GM19452 (cell line): ENCODE measurements around the gene MYO6.

Experiments used
- ATAC-seq: cut with Tn5 transposase; IDR thresholded peaks from one replicate; pipeline ENCODE4 v1.9.1; 2021; ENCODE audit not compliant: unreplicated experiment

The MYO6 gene

DNA sequence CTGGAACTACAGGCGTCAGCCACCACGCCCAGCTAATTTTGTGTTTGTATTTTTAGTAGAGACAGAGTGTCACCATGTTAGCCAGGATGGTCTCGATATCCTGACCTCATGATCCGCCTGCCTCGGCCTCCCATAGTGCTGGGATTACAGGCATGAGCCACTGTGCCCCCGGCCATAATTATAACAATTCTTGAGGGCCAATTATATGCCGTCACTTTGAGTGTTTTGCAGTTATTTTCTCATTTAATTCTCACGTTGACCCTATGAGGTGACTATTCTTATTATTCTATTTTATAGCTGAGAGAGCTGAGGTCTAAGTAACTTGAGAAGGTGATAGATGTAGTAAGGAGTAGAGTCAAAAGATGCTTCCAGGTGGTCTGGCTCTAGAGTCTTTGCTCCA lies 13.0 kb downstream of the MYO6 start:
- ATAC-seq, result no peak

- ATAC-seq, result no peak
Measured at GRCh38 chr6:75766387-75766786, 17.3 kb downstream of the MYO6 start.

GRCh38 chr6:75770844-75771243 lies 21.8 kb downstream of the MYO6 start:
- ATAC-seq, result no peak

GRCh38 chr6:75775219-75775618 lies 26.2 kb downstream of the MYO6 start:
- no peak for ATAC-seq

DNA sequence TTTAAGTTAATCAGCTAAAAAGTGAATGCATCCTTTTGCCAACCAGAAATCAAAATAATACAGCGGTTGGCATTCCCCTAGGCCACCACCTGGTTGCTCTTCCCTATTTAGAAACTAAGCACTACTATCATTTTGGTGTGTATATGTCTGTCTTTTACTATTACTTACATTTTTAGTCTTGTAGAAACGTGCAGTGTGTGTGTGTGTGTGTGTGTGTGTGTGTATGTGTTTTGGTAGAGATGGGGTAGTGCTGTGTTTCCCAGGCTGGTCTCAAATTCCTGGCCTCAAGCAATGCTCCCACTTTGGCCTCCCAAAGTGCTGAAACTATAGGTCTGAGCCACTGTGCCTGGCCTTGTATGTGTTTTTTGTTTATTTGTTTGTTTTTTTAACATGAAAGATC lies 27.4 kb downstream of the MYO6 start:
- ATAC-seq, result no peak

- no peak for ATAC-seq
Measured at GRCh38 chr6:75778757-75779156, 29.7 kb downstream of the MYO6 start.

GRCh38 chr6:75786152-75786551 lies 37.1 kb downstream of the MYO6 start:
- ATAC-seq, result no peak

DNA sequence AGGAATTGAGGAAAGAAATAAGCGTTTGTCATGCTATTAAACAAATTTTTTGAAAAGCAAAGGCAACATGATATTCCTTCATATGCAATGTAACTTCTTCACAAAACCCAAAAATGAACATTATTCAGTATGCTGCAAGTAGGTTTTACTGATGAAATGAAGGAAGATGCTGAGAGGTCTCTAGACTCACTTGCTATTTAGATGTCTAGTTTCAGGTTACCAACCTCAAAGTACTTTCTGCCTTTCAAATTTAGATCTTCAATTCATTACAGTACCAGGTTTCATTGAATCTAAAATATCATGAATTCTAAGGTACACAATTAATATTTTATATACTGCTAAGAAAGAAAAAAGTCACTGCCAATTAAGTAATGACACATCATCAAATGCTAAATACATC lies 39.9 kb downstream of the MYO6 start:
- ATAC-seq, result no peak

- ATAC-seq, result no peak
Measured at GRCh38 chr6:75791881-75792280, 42.8 kb downstream of the MYO6 start.

DNA sequence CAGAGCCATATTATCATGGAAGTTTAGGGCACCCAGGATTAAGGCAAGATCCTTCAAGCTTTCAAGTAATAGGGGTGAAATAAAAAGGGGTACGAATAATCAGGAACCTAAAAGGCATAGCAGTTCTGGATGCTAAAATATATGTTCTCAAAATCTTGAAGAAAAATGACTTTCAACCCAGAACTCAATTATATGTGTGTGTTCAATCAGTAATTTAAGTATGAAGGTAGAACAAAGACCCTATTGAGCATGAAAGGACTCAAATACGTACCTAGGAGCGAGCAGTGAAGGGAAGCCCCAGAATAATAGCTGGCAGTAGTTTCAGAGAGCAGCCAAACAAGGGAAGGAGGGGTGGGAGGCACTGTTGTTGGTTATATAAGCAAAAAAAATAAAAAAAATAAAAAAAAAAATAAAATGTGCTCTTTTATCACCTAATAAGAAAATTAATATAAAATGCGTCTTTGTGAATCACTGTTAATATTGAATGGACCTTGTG lies 45.4 kb downstream of the MYO6 start:
- ATAC-seq, result no peak

DNA sequence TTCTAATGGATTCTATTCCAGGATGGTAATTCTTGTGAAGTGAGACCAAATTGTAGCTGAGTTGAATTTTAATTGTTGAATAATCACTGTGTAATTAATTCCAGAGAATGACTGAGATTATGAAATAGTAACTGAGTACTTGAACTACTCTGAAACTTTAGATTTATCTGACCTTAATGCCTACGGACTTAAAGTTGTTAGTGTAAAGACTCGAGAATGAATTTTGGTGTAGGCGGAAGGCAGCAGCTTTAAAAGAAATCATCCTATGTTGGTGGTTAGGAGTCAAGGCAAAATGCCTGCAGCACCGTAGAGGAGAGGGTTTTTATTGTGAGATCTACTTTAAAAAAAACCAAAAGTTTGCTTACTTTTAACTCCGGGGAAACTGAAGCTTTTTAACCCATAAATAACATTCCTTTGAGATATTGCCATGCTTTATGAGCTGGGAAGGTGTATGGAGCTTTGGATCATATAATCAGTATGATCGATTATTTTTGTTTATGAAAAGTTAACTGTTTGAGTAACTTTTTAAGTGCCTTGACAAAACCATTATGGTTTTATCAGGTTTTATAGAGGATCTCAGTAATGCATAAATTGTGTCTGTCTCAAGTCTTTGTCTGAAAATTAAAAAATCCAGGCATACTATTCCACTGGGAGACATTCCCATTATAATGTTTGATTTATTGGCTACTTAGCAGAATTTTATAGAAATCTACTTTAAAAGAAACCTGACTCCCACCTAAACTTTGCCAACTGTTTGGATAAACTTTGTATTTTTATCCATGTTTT lies 46.1 kb downstream of the MYO6 start:
- ATAC-seq, result no peak

DNA sequence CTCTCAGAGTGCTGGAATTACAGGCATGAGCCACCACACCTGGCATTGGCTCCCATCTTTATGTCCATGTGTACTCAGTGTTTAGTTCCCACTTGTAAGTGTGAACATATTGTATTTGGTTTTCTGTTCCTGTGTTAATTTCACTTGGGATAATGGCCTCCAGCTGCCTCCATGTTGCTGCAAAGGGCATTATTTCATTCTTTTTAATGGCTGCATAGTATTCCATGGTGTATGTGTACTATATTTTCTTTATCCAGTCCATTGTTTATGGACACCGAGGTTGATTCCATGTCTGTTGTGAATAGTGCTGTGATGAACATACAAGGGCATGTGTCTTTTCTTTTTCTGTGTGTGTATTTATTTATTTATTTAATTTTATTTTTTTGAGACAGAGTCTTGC lies 47.7 kb downstream of the MYO6 start:
- no peak for ATAC-seq

DNA sequence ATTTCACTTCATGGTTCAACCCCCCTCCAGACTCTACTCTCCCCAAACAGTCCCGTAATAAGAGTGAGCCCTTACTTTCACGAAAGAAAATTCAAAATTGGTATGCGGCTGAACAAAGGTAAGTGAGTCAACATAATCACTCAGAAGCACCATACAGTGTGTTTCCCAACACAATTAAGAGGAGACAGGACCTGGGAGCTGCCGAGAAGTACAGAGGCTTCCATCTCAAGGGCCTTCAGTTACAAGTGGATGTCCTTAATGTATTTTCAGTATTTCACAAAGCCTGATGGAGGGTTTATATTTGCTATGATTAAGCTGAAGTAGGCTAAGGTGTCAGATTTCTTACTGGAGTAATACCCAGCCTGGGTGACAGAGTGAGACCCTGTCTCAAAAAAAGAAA lies 51.1 kb downstream of the MYO6 start:
- ATAC-seq, result no peak

DNA sequence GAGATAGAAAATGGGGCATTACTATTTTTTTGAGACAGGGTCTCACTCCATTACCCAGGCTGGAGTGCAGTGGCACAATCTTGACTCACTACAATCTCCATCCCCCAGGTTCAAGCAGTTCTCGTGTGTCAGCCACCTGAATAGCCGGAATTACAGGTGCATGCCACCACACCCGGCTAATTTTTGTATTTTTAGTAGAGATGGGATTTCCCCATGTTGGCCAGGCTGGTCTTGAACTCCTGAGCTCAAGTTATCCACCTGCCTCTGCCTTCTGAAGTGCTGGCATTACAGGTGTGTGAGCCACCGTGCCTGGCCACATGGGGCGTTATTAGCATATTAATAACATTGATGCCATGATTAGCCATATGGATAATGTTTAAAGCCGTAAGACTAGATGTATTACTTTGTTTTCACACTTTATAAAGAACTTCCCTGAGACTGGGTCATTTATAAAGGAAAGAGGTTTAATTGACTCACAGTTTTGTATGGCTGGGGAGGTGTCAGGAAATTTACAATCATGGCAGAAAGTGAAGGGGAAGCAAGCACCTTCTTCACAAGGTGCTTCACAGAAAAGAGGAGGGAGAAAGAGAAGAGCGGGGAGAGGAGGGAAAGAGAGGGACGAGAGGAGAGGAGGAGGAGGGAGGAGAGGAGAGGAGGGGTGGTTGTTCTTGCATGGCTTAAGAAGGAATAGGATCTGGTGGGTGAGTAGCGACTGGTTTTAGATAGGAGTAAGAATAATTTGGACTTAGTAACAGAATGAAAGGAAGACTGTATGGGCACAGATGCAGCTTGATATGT lies 51.9 kb downstream of the MYO6 start:
- no peak for ATAC-seq

DNA sequence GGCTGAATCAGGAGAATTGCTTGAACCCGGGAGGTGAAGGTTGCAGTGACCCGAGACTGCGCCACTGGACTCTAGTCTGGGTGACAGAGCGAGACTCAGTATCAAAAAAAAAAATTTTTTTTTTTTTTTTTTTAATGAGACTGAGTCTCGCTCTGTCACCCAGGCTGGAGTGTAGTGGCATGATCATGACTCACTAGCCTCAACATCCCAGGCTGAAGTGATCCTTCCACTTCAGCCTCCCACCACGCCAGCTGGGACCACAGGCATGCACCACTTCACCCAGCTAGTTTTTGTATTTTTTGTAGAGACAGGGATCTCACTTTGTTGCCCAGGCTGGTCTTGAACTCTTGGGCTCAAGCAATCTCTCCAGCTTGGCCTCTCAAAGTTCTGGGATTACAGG lies 53.3 kb downstream of the MYO6 start:
- ATAC-seq, result no peak

GRCh38 chr6:75808507-75808906 lies 59.5 kb downstream of the MYO6 start:
- ATAC-seq, result no peak

- ATAC-seq, result no peak
Measured at GRCh38 chr6:75812560-75812959, 63.5 kb downstream of the MYO6 start.

- ATAC-seq, result no peak
Measured at GRCh38 chr6:75813476-75814250, 64.6 kb downstream of the MYO6 start.

DNA sequence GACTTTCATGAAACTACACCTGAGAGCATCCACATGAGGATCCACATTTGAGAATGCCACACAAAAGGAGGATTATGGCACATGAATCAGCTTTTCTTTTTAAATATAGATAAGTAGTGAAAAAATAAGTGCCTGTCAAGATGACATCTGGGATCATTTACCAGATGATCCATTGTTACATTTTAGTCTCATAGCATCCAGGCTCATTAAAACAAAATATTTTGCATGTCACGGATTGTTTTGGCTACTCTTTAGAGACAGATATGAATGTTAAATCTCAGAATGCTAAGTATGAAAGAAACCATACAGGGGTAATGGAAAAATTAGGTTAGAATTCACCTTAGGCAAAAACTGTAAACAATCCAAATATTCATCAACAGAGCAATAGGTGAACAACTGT lies 66.7 kb downstream of the MYO6 start:
- no peak for ATAC-seq

GRCh38 chr6:75818098-75818855 lies 69.2 kb downstream of the MYO6 start:
- ATAC-seq, result no peak
